Measurements from ENCODE around the gene SLC39A1. TPM values are rescaled to one million over a fixed set of nuclear protein-coding genes. Genes with fewer than 3 reads are reported as not detected.

Gene SLC39A1
- total and polyA plus RNA-seq, 9 of the 15 experiments (the other 6 are each of a cell fraction or from before 2014, with no cell fraction given) = 9.9 to 81.1 (median 62.7) TPM

DNA sequence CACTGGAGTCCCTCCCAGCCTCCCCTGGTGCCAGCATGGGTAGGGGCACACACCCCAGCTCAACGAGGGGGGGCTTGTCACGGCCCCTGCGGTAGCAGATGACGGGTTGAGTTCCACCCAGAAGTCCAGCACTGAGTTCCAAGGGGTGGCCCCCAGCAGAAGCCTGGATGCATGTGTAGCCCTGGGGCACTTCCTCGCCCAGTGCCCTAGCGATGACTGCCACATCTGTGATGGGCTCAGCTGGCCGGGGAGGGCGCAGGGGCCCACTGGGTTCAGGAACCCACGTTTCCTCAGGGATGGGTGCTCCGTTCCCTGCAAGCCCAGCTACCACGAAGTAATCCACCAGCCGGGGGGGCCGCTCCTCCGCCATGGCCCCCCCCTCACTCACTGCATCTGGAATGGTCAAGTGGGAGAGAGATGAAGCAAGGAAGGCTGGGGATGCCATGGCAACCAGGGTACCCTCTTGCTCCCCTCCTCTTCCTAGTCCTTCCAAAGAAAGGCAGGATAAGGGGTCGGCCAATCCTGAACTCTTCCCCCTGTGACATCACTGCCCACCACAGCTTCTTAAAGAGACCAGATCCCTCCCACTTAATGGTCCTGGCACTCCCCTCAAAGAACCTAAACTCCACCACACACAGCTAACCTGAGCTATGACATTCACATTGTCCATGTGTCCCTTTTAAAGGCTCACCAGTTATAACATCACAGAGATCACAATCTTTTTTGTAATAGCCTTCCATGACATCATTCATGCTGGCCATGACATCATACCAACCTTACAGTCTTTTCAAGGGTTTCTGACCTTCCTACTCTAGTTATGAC lies 19.1 kb downstream of the SLC39A1 start (continued):
- TF ChIP-seq, protein P1, sequence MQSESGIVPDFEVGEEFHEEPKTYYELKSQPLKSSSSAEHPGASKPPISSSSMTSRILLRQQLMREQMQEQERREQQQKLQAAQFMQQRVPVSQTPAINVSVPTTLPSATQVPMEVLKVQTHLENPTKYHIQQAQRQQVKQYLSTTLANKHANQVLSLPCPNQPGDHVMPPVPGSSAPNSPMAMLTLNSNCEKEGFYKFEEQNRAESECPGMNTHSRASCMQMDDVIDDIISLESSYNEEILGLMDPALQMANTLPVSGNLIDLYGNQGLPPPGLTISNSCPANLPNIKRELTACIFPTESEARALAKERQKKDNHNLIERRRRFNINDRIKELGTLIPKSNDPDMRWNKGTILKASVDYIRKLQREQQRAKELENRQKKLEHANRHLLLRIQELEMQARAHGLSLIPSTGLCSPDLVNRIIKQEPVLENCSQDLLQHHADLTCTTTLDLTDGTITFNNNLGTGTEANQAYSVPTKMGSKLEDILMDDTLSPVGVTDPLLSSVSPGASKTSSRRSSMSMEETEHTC (IDR thresholded peaks at IDR 0.05) = no peak
- TF ChIP-seq, protein P2, sequence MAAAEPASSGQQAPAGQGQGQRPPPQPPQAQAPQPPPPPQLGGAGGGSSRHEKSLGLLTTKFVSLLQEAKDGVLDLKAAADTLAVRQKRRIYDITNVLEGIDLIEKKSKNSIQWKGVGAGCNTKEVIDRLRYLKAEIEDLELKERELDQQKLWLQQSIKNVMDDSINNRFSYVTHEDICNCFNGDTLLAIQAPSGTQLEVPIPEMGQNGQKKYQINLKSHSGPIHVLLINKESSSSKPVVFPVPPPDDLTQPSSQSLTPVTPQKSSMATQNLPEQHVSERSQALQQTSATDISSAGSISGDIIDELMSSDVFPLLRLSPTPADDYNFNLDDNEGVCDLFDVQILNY (CRISPR knock-in tag; IDR thresholded peaks at IDR 0.05) = no peak
- TF ChIP-seq, protein P3, sequence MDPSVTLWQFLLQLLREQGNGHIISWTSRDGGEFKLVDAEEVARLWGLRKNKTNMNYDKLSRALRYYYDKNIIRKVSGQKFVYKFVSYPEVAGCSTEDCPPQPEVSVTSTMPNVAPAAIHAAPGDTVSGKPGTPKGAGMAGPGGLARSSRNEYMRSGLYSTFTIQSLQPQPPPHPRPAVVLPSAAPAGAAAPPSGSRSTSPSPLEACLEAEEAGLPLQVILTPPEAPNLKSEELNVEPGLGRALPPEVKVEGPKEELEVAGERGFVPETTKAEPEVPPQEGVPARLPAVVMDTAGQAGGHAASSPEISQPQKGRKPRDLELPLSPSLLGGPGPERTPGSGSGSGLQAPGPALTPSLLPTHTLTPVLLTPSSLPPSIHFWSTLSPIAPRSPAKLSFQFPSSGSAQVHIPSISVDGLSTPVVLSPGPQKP (CRISPR knock-in tag; IDR thresholded peaks at IDR 0.05) = no peak
- TF ChIP-seq POLR2AphosphoS5 (IDR thresholded peaks at IDR 0.05; ENCODE audit: control insufficient read depth, insufficient read depth, low read depth, low read length) = 0 out of 2 replicates have a peak, but pooled peaks have one; percentile 9
